ENCODE results near the gene USP9X.
"Not testable (repeated sequence)": the region's sequence is repeated elsewhere in the genome, so short reads cannot be mapped to it uniquely, and the experiment has no call there.

- TF ChIP-seq ZBTB26 (tag by site-specific recombination; optimal IDR thresholded peaks at IDR 0.05); ZNF488 (tag by site-specific recombination; IDR thresholded peaks at IDR 0.05); CTCF (tag by site-specific recombination; IDR thresholded peaks at IDR 0.05); TCF7L2 (IDR thresholded peaks at IDR 0.05; ENCODE audit: borderline replicate concordance, low read depth, low read length); ZNF843 (tag by site-specific recombination; IDR thresholded peaks at IDR 0.05); HOXA7 (CRISPR knock-in tag; IDR thresholded peaks at IDR 0.05; ENCODE audit: borderline replicate concordance); PBX3 (CRISPR knock-in tag; IDR thresholded peaks at IDR 0.05): not testable (repeated sequence)
- TF ChIP-seq ZNF548 (tag by site-specific recombination; IDR thresholded peaks at IDR 0.05) = 0 out of 2 replicates have a peak, but pooled peaks have one; percentile 38
Measured at GRCh38 chrX:41282307-41282706, 197.1 kb downstream of the USP9X start.
